Activated naive CD4-positive, alpha-beta T cell treated with anti-CD3 and anti-CD28 coated beads, Interleukin-2, amount 50 U/mL, for 72 hours (primary cell): ENCODE data around the gene SLC38A7. TPM values are rescaled to one million over a fixed set of nuclear protein-coding genes. Genes with fewer than 3 reads are reported as not detected.
"Not testable (repeated sequence)": the region's sequence is repeated elsewhere in the genome, so short reads cannot be mapped to it uniquely, and the experiment has no call there.

ENCODE experiments used
- ATAC-seq, 2 donors: fragments of 150-1000 bp; cut with Tn5 transposase; 2 replicates each; pipeline ENCODE4 v1.10.0; 2021; ENCODE audit warnings: mild to moderate bottlenecking in 2 of 2, moderate library complexity in 2 of 2
- DNase-seq, 2 donors: peaks; one replicate each; pipeline ENCODE4 v3.0.0; 2021 to 2022; ENCODE audit warnings: low spot score in 2 of 2
- H3K27ac Mint-ChIP-seq, 2 donors: one replicate each; pipeline ENCODE4 v1.8.0; 2022; ENCODE audit warnings: mild to moderate bottlenecking in 2 of 2, mixed read lengths in 2 of 2
- H3K36me3 Mint-ChIP-seq, 2 donors: one replicate each; pipeline ENCODE4 v1.8.0; 2022; ENCODE audit warnings: mixed read lengths in 2 of 2
- H3K9me3 Mint-ChIP-seq, 2 donors: one replicate each; pipeline ENCODE4 v1.8.0; 2022; ENCODE audit warnings: mixed read lengths in 2 of 2
- total RNA-seq, 2 donors: library from RNA; stranded (reverse); gene quantifications; one replicate each; pipeline ENCODE4 v1.2.3, GENCODE V29; 2022

Gene SLC38A7
- total RNA-seq, 2 donors from 2014 or later = 5.8 to 6.7 TPM

- H3K36me3 Mint-ChIP-seq, H3K9me3 Mint-ChIP-seq, ATAC-seq, H3K27ac Mint-ChIP-seq, DNase-seq: not testable (repeated sequence)
Observed at GRCh38 chr16:58686985-58687706, 2.6 kb upstream of the SLC38A7 start.

- DNase-seq (no peak), ATAC-seq (no peak)
- Mint-ChIP-seq H3K27ac (peak overlapping the region in 1 of 2 donors; percentile 88), H3K36me3 (no peaks in the 10 kb centered on the region), H3K9me3 (no peaks in the 10 kb centered on the region)
Observed at GRCh38 chr16:58685084-58685449, 497 bp upstream of the SLC38A7 start.

GRCh38 chr16:58684001-58684353, 593 bp downstream of the SLC38A7 start:
- DNase-seq = no peak
- H3K9me3 Mint-ChIP-seq = no peaks in the 10 kb centered on the region
- peak overlapping the region; percentile 41 to 88 for H3K27ac Mint-ChIP-seq
- no peaks in the 10 kb centered on the region for H3K36me3 Mint-ChIP-seq
- ATAC-seq = peak; percentile 13 to 14

GRCh38 chr16:58679763-58680162, 4.8 kb downstream of the SLC38A7 start:
- Mint-ChIP-seq H3K27ac (no peak overlapping the region), H3K36me3 (no peaks in the 10 kb centered on the region), H3K9me3 (no peaks in the 10 kb centered on the region)
- no peak for DNase-seq
- ATAC-seq = no peak

- Mint-ChIP-seq H3K27ac (no peak overlapping the region), H3K9me3 (no peaks in the 10 kb centered on the region), H3K36me3 (no peaks in the 10 kb centered on the region)
- DNase-seq = no peak
- ATAC-seq = no peak
Observed at GRCh38 chr16:58678716-58679115, 5.9 kb downstream of the SLC38A7 start.

GRCh38 chr16:58678269-58678668, 6.3 kb downstream of the SLC38A7 start:
- no peak overlapping the region for H3K27ac Mint-ChIP-seq
- no peaks in the 10 kb centered on the region for H3K36me3 Mint-ChIP-seq
- ATAC-seq = no peak
- no peaks in the 10 kb centered on the region for H3K9me3 Mint-ChIP-seq
- DNase-seq = no peak

GRCh38 chr16:58670946-58671583, 13.5 kb downstream of the SLC38A7 start:
- Mint-ChIP-seq H3K36me3 (no peaks in the 10 kb centered on the region), H3K27ac (no peak overlapping the region), H3K9me3 (no peaks in the 10 kb centered on the region)
- no peak for DNase-seq
- no peak for ATAC-seq

- ATAC-seq (no peak), DNase-seq (no peak)
- Mint-ChIP-seq H3K9me3 (no peaks in the 10 kb centered on the region), H3K36me3 (no peaks in the 10 kb centered on the region), H3K27ac (peak overlapping the region in 1 of 2 donors; percentile 38)
Observed at GRCh38 chr16:58670177-58670576, 14.4 kb downstream of the SLC38A7 start.

- peak overlapping the region in 1 of 2 donors; percentile 65 for H3K27ac Mint-ChIP-seq
- ATAC-seq (no peak), DNase-seq (no peak)
- H3K36me3 Mint-ChIP-seq = no peaks in the 10 kb centered on the region
- H3K9me3 Mint-ChIP-seq = no peaks in the 10 kb centered on the region
Observed at GRCh38 chr16:58665200-58665599, 19.4 kb downstream of the SLC38A7 start.

- DNase-seq = peak in 1 of 2 donors; percentile 9
- Mint-ChIP-seq H3K9me3 (no peaks in the 10 kb centered on the region), H3K27ac (no peak overlapping the region), H3K36me3 (no peaks in the 10 kb centered on the region)
- peak; percentile 85 to 91 for ATAC-seq
Observed at GRCh38 chr16:58661199-58661830, 23.3 kb downstream of the SLC38A7 start.

GRCh38 chr16:58659911-58660310, 24.7 kb downstream of the SLC38A7 start:
- ATAC-seq, H3K27ac Mint-ChIP-seq, DNase-seq: not testable (repeated sequence)

GRCh38 chr16:58658796-58659211, 25.8 kb downstream of the SLC38A7 start:
- H3K27ac Mint-ChIP-seq = no peak overlapping the region
- H3K36me3 Mint-ChIP-seq = no peaks in the 10 kb centered on the region
- no peaks in the 10 kb centered on the region for H3K9me3 Mint-ChIP-seq
- ATAC-seq (no peak), DNase-seq (no peak)

More at GRCh38 chr16:58659911-58660310, 24.7 kb downstream of the SLC38A7 start:
- H3K36me3 Mint-ChIP-seq, H3K9me3 Mint-ChIP-seq: not testable (repeated sequence)

- DNase-seq (no peak), ATAC-seq (no peak)
- Mint-ChIP-seq H3K36me3 (no peaks in the 10 kb centered on the region), H3K27ac (no peak overlapping the region), H3K9me3 (no peaks in the 10 kb centered on the region)
Observed at GRCh38 chr16:58656899-58657298, 27.7 kb downstream of the SLC38A7 start.

- Mint-ChIP-seq H3K27ac (no peak overlapping the region), H3K36me3 (no peaks in the 10 kb centered on the region), H3K9me3 (no peaks in the 10 kb centered on the region)
- ATAC-seq = no peak
- DNase-seq = no peak
Observed at GRCh38 chr16:58655215-58655596, 29.4 kb downstream of the SLC38A7 start.

- DNase-seq (no peak), ATAC-seq (no peak)
- Mint-ChIP-seq H3K36me3 (no peaks in the 10 kb centered on the region), H3K9me3 (no peaks in the 10 kb centered on the region), H3K27ac (no peak overlapping the region)
Observed at GRCh38 chr16:58654560-58655214, 29.9 kb downstream of the SLC38A7 start.

GRCh38 chr16:58652741-58653140, 31.8 kb downstream of the SLC38A7 start:
- DNase-seq = no peak
- Mint-ChIP-seq H3K36me3 (no peaks in the 10 kb centered on the region), H3K9me3 (no peaks in the 10 kb centered on the region), H3K27ac (no peak overlapping the region)
- ATAC-seq = no peak

- DNase-seq (no peak), ATAC-seq (no peak)
- Mint-ChIP-seq H3K9me3 (no peaks in the 10 kb centered on the region), H3K27ac (no peak overlapping the region), H3K36me3 (no peaks in the 10 kb centered on the region)
Observed at GRCh38 chr16:58651965-58652348, 32.6 kb downstream of the SLC38A7 start.
